Hematopoietic multipotent progenitor cell treated with erythropoietin and hydrocortisone succinate and interleukin-3 and kit ligand, for 17 days (in vitro differentiated cells): Measurements from ENCODE around the gene LRMDA.

Experiments used
- DNase-seq: peaks from one replicate; pipeline ENCODE4 v3.0.0-alpha.2; 2015; ENCODE audit warnings: low spot score

Gene LRMDA

GRCh38 chr10:75716506-75716905 is 285.1 kb downstream of the LRMDA start:
- no peak for DNase-seq

GRCh38 chr10:75717126-75717916 is 285.9 kb downstream of the LRMDA start:
- no peak for DNase-seq

GRCh38 chr10:75718991-75719390 is 287.6 kb downstream of the LRMDA start:
- DNase-seq, result no peak

- no peak for DNase-seq
Observed at GRCh38 chr10:75720157-75720556, 288.7 kb downstream of the LRMDA start.

- DNase-seq, result no peak
Observed at GRCh38 chr10:75722020-75722419, 290.6 kb downstream of the LRMDA start.

GRCh38 chr10:75722609-75723008 is 291.2 kb downstream of the LRMDA start:
- DNase-seq, result no peak

- DNase-seq, result no peak
Observed at GRCh38 chr10:75723319-75723980, 292.0 kb downstream of the LRMDA start.

GRCh38 chr10:75724047-75724446 is 292.6 kb downstream of the LRMDA start:
- no peak for DNase-seq

- no peak for DNase-seq
Observed at GRCh38 chr10:75726522-75727483, 295.4 kb downstream of the LRMDA start.

GRCh38 chr10:75730847-75731246 is 299.4 kb downstream of the LRMDA start:
- no peak for DNase-seq

GRCh38 chr10:75733135-75733890 is 301.9 kb downstream of the LRMDA start:
- DNase-seq, result no peak

GRCh38 chr10:75736151-75736640 is 304.8 kb downstream of the LRMDA start:
- no peak for DNase-seq

GRCh38 chr10:75736889-75737579 is 305.6 kb downstream of the LRMDA start:
- no peak for DNase-seq

- no peak for DNase-seq
Observed at GRCh38 chr10:75737580-75737949, 306.1 kb downstream of the LRMDA start.

GRCh38 chr10:75738924-75739323 is 307.5 kb downstream of the LRMDA start:
- DNase-seq, result no peak

GRCh38 chr10:75739414-75740143 is 308.2 kb downstream of the LRMDA start:
- DNase-seq, result no peak

- DNase-seq, result no peak
Observed at GRCh38 chr10:75740541-75740940, 309.1 kb downstream of the LRMDA start.

GRCh38 chr10:75742355-75742754 is 310.9 kb downstream of the LRMDA start:
- DNase-seq, result no peak

GRCh38 chr10:75743291-75743778 is 311.9 kb downstream of the LRMDA start:
- DNase-seq, result no peak

GRCh38 chr10:75744261-75744660 is 312.8 kb downstream of the LRMDA start:
- no peak for DNase-seq
